Measurements from ENCODE around the gene KIF24.
"Not testable (repeated sequence)": the region's sequence is repeated elsewhere in the genome, so short reads cannot be mapped to it uniquely, and the experiment has no call there.

KIF24 gene

DNA sequence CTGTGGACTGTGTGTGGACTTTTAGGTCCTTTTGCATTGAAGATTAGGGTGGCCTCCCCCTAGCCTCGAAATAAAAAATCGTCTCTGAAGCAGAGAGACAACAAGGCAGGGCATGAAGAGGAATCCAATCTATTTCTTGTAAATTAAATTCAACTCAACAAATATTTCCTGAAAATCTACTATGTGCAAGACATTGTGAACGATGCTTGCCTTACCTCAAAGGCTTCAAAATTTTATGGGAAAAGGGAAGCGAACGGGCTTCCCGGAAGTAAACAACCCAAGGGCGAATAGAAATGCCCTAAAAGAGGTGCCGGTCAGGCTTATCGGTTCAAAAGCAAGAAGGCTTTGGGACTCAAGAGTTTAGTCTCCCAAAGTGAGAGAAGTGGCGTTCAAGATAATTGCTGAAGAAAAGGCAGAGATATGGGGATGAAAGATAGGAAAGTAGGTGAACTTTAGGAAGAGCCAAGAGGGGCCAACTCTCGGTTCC lies 525 bp downstream of the KIF24 start:
- DNase-seq (ENCODE audit: low spot score), result peak; percentile 21

DNA sequence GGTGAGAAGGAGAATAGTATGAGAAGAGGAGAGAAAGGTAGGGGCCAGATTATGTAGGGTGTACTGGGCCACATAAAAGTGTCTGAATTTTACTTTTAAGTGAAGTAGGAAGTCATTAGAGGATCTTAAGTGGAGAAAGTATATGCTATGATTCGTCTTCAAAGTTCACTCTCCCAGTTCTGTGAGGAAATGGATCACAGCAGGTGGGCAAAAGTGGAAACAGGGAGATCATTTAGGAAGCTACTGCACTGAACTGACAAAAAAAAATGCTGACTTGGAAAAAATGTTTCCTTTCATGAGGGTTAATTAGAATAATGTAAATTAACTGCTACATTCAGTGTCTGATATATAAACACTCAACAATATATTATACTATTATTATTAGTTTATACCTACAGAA lies 2.4 kb downstream of the KIF24 start:
- DNase-seq (ENCODE audit: low spot score), result no peak

DNA sequence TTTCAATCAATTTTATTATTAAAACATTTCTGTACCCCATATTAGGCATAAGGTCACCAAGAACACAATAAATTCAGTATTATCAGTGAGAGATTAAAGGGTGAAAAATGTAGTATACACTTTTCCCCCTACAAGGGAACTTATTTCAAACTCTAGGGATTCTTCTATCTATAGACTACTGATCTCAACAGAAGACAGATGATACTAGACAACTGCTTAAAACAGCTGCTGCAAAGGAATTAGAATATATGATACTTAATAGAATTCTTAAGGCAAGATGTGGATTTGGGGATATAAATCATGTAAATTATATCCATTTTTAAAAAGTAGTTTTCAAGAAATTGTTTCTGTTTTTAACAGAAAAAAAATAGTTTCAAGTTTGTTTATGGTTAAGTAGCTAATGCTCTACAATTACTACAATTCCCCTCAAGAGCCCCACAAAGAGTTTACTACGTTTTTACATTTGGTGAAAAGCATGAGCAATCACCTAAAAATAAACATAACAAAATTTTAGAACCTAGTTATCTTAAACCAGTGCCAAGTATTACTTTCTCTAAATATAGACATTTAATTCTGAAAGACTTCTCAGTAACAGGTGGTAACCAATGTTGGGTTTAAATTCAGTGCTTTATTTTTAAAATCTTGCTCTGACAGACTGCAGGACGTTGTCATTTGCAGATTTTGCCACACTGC lies 6.0 kb downstream of the KIF24 start:
- no peak for DNase-seq (ENCODE audit: low spot score)

DNA sequence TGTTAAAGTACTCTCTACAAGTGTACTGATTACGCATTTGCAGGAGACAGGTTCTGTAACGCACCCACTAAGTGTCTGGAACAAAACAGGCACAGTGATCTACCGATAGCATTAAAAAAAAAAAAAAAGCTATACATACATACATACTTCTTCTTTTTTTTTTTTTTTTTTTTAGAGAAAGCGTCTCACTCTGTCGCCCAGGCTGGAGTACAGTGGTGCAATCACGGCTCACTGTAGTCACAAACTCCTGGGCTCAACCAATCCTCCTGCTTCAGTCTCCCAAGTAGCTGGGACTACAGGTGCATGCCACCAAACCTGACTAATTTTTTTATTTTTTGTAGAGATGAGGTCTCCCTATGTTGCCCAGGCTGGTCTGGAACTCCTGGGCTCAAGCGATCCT lies 7.6 kb downstream of the KIF24 start:
- no peak for DNase-seq (ENCODE audit: low spot score)

DNA sequence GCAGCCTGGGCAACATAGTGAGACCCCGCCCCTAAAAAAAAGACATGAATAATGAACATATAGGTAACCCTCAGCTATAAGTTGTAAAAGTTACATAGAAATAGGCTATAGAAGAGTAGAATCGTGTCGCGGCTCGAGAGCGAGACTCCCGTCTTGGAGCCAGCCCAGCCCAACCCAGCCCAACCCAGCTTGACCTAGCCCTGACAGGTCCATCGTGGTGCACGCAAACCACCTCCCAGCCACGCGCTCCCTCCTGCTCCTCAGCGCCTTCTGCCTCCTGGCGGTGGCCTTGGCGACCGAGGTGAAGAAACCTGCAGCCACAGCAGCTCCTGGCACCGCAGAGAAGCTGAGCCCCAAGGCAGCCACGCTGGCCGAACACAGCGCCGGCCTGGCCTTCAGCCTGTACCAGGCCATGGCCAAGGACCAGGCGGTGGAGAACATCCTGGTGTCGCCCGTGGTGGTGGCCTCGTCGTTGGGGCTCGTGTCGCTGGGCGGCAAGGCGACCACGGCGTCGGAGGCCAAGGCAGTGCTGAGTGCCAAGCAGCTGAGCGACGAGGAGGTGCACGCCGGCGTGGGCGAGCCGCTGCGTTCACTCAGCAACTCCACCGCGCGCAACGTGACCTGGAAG lies 10.8 kb downstream of the KIF24 start:
- DNase-seq (ENCODE audit: low spot score), result no peak

DNA sequence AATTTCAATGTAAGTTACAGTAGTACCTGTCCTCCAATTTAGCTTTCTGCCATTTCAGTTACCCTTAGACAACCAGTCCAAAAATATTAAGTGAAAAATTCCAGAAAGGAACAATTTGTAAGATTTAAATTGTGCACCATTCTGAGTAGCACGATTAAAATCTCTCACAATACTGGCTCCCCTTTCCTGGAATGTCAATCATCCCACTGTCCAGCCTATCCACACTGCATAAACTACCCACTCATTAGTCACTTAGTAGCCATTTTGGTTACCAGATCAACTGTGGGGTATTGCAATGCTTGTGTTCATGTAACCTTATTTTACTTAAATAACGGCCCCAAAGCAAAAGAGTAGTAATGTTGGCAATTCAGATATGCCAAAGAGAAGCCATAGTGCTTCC lies 11.6 kb downstream of the KIF24 start:
- no peak for DNase-seq (ENCODE audit: low spot score)

DNA sequence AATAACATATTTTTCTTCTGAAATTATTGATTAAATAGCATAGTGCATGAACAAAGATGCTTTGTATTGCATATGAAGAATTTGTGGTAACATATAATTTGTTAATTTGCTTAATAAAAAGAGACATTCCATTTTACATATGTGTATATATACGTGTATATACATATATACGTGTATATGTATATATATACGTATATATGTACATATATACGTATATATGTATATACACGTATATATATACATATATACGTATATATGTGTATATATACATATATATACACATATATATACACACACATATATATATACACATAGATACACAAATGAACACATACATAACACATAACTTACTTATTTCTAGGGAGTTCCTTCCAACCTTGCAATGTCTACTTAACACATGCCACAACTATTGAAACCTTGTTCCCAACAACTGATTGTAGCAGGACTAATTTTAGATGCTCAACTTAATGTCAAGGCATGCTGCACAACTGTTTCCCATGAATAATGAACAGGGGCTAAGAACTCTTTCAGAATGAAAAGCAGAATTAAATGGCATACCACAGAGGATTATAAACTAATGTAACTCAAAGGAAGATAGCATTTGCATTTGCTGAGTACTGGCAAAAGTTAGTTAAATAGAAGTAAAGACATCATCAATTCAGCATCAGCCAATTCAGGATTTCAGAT lies 17.4 kb downstream of the KIF24 start:
- no peak for DNase-seq (ENCODE audit: low spot score)

DNA sequence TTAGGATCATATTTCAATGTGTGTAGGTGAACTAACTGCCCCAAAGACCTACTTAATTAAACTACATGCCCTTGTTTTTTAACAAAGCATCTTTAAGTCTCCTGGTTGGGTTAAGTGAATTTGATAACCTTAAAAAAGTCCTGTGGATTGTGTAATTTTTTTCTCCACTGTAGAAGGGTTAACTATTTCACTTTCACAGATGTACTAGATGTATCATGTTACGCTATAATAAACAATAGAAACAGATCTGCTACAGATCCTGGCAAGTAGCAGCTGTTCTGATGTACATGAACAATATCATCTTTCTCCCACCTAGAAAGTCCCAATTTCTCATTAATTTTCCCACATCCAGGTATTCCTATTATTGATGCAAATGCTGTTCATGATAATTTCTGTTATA lies 18.9 kb downstream of the KIF24 start:
- no peak for DNase-seq (ENCODE audit: low spot score)

DNA sequence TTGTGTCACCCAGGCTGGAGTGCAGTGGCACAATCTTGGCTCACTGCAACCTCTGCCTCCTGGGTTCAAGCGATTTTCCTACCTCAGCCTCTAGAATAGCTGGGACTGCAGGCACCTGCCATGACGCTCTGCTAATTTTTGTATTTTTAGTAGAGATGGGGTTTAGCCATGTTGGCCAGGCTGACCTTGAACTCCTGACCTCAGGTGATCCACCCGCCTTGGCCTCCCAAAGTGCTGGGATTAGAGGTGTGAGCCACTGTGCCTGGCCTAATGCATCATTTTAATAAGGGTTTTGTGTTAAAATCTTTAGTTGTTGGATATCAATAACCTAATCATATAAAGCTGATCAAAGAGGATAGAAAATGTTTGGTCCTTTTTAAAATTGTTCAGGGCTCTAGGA lies 20.8 kb downstream of the KIF24 start:
- DNase-seq (ENCODE audit: low spot score), result not testable (repeated sequence)

DNA sequence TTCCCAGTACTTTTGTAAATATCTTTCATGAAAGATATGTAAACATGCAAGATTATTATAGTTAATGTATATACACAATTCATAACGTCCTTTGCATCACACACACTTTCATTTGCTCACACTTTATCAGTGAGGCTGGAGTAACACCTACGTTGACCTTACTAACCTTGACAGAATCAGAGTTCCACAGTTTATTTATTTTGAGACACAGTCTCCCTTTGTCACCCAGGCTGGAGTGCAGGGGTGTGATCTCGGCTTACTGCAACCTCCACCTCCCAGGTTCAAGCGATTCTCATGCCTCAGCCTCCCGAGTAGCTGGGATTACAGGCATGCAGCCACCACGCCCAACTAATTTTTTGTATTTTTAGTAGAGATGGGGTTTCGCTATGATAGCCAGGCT lies 28.0 kb downstream of the KIF24 start:
- not testable (repeated sequence) for DNase-seq (ENCODE audit: low spot score)

DNA sequence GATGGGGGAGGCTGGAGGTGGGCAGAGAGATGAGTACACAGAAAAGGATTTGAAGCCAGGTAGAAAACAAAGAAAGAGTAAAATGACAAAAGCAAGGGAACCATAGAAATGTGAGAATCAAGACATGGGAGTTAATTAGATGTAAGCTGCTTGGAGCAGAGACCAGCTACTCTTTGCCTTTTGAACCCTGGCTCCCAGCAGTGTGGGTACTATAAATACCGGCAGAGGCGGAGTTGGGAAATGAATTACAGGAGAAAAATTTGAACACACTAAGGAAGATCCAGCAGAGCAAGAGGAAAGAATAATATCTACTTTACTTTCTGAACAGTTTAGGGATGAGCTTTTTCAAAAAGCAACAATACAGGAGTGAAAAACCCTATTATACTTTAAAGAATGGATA lies 36.5 kb downstream of the KIF24 start:
- no peak for DNase-seq (ENCODE audit: low spot score)

DNA sequence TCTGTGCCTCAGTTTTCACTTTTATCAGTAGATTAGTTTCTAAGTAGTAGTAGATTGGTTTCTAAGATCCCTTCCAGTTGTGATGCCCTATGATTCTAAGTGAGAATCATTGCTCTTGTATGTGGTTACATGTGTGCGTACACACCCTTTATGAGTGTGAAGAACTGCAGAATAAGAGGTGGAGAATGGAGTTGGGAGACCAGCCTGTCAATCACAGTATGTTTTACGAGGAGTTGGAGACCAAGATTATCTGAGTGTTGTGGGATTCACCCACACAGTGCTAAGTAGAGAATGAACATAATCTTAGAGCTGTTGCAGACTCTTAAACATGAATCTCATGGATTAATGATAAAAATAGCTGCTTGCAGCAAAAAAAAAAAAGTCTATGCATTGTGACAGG lies 37.6 kb downstream of the KIF24 start:
- DNase-seq (ENCODE audit: low spot score), result no peak

DNA sequence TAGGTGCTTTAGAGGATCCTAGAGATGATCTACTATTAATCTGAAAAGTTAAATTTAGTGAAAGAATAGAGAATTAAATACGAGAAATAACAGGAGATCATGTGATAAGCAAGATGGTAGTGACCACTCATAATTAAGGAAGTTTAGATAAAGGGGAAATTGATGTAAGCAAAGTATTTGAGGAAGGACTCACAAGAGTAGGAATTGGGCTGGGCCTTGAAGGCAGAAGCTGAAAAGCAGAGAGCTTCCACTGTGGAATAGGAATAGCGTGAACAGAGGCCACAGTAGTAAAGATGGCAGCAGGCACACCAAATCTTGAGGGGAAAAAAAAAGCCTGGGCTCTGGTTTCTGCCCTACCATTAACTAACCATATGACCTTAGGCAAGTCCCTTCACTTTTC lies 38.0 kb downstream of the KIF24 start:
- no peak for DNase-seq (ENCODE audit: low spot score)

DNA sequence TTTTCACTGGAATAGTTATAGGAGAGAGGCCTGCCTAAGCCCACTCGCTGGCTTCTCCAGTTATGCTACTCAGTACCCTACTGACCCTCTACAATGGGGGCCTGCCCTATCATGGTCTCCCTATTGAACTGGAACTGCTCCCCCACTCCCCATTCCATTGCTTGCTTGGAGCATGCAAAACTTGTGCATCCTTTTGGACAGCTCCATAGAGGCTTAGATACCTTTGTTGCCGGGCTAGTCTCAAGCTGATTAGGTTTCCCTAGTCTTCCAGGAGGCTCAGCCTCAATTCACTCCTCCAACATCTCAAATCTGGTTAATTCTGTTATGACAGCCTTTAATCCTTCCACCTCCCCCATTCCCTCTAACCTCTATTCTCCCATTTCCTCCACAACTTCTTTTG lies 39.9 kb downstream of the KIF24 start:
- no peak for DNase-seq (ENCODE audit: low spot score)

DNA sequence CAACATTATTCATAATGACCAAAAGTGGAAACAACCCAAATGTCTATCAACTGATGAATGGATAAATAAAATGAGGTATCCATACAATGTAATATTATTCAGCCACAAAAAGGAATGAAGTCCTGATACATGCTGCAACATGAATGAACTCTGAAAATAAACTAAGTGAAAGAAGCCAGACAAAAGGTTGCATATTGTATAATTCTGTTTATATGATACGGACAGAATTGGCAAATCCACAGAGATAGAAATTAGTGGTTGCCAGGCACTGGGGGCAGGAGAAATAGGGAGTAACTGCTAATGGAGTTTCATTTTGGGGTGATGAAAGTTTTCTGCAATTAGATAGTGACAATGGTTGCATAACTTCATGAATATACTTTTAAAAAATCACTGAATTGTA lies 47.0 kb downstream of the KIF24 start:
- no peak for DNase-seq (ENCODE audit: low spot score)

DNA sequence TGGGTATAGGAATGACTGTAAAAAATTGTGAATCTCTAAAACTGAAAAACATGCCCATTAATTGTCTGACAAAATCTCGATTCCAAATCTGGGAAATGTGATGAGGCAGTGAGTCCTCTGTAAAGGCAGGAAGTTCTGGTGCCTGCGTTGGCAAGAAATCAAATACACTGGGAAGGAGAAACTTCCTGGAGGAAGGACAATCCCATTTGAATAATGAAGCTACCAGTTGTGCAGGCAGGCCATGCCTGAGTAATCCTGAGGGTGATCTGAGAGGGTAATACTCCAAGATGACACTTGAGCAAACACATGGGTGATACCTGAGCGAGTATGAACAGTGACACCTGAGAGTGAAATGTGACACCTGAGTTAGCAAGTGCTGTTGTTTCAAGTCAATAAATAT lies 49.7 kb downstream of the KIF24 start:
- no peak for DNase-seq (ENCODE audit: low spot score)

Measured in AG08396 (cell line).